IMR-90 (cell line): ENCODE measurements around the gene B3GLCT. TPM values are rescaled to one million over a fixed set of nuclear protein-coding genes. Genes with fewer than 3 reads are reported as not detected.

ENCODE experiments used
- ATAC-seq: fragments of 200-7000 bp; cut with Tn5 transposase; 2 replicates; pipeline ENCODE4 v1.9.1; 2020; ENCODE audit warnings: low read depth, mild to moderate bottlenecking, moderate library complexity
- BruUV-seq: library from RNA; stranded (reverse); fragments of 400-500 nt; replicated peaks from 2 replicates; lab custom pipeline; 2021; lab: Mats Ljungman, UMichigan
- CTCF ChIA-PET: fragments of 300-600 bp; formaldehyde crosslinking; extraction: SDS; loops from one replicate; lab custom pipeline; 2021; ENCODE audit warnings: antibody characterized with exemption; lab: Yijun Ruan, JAX
- POLR2A ChIA-PET: fragments of 300-600 bp; sonication (Branson Sonifier 250); formaldehyde crosslinking; loops from one replicate; lab custom pipeline; 2022; ENCODE audit warnings: antibody characterized with exemption; ENCODE audit not compliant: unreplicated experiment; lab: Charles Lee
- DNase-seq: peaks from one replicate; pipeline ENCODE4 v3.0.0; 2013
- H2AFZ ChIP-seq: replicated peaks from 2 replicates; pipeline ENCODE3; 2013; ENCODE audit warnings: low read length, mild to moderate bottlenecking; ENCODE audit not compliant: poor library complexity
- H2AK5ac ChIP-seq: 2 replicates; pipeline ENCODE4 v1.6.1; 2013; ENCODE audit warnings: low read depth, low read length, inconsistent platforms
- H2AK9ac ChIP-seq: replicated peaks from 2 replicates; pipeline ENCODE3; 2013; ENCODE audit warnings: mild to moderate bottlenecking, low read depth, low read length, moderate library complexity; ENCODE audit not compliant: poor library complexity
- H2BK120ac ChIP-seq: 2 replicates; pipeline ENCODE4 v1.6.1; 2013; ENCODE audit warnings: low read depth, low read length, inconsistent platforms
- H2BK15ac ChIP-seq: 3 replicates; pipeline ENCODE4 v1.6.1; 2013; ENCODE audit warnings: low read depth, low read length, inconsistent platforms
- H2BK20ac ChIP-seq: 2 replicates; pipeline ENCODE4 v1.6.1; 2013; ENCODE audit warnings: low read depth, mild to moderate bottlenecking, inconsistent platforms, low read length, moderate library complexity
- H2BK5ac ChIP-seq: 2 replicates; pipeline ENCODE4 v1.6.1; 2013; ENCODE audit warnings: mild to moderate bottlenecking, low read depth, low read length, inconsistent platforms; ENCODE audit not compliant: poor library complexity, severe bottlenecking
- H3K14ac ChIP-seq: replicated peaks from 2 replicates; pipeline ENCODE4 v1.6.1; 2013; ENCODE audit warnings: low read depth, low read length, inconsistent platforms
- H3K18ac ChIP-seq: 2 replicates; pipeline ENCODE4 v1.6.1; 2013; ENCODE audit warnings: low read depth, low read length, control low read depth
- H3K23ac ChIP-seq: 2 replicates; pipeline ENCODE4 v1.6.1; 2013; ENCODE audit warnings: low read depth, low read length, inconsistent platforms
- H3K27ac ChIP-seq: 2 replicates; pipeline ENCODE4 v1.5.1; 2013; ENCODE audit warnings: mild to moderate bottlenecking, control low read depth, low read length; ENCODE audit not compliant: insufficient read depth
- H3K27me3 ChIP-seq: 2 replicates; pipeline ENCODE4 v1.6.1; 2013; ENCODE audit warnings: low read length; ENCODE audit not compliant: control insufficient read depth, insufficient read depth
- H3K36me3 ChIP-seq: 2 replicates; pipeline ENCODE4 v1.6.1; 2013; ENCODE audit warnings: low read length, mixed read lengths; ENCODE audit not compliant: control insufficient read depth, insufficient read depth
- H3K4ac ChIP-seq: 2 replicates; pipeline ENCODE4 v1.6.1; 2013; ENCODE audit warnings: low read depth, low read length, inconsistent platforms
- H3K4me1 ChIP-seq: 2 replicates; pipeline ENCODE4 v1.6.1; 2013; ENCODE audit warnings: low read length, mixed read lengths; ENCODE audit not compliant: control insufficient read depth, insufficient read depth
- H3K4me2 ChIP-seq: 2 replicates; pipeline ENCODE4 v1.6.1; 2013; ENCODE audit warnings: low read depth, mild to moderate bottlenecking, control low read depth, low read length, moderate library complexity
- H3K4me3 ChIP-seq: 2 replicates; pipeline ENCODE4 v1.5.1; 2013; ENCODE audit warnings: low read depth, mild to moderate bottlenecking, control low read depth, low read length, moderate library complexity; ENCODE audit not compliant: insufficient read depth
- H3K56ac ChIP-seq: 2 replicates; pipeline ENCODE4 v1.6.1; 2013; ENCODE audit warnings: low read length, inconsistent platforms; ENCODE audit not compliant: insufficient read depth; ENCODE audit errors: extremely low read depth
- H3K79me1 ChIP-seq, 2 experiments: 2 replicates each; pipeline ENCODE4 v1.6.1; 2013; ENCODE audit warnings: low read length in 2 of 2, inconsistent platforms in 1 of 2, low read depth in 1 of 2
- H3K9ac ChIP-seq: 2 replicates; pipeline ENCODE4 v1.6.1; 2013; ENCODE audit warnings: low read depth, low read length, control low read depth
- H3K9me1 ChIP-seq: 2 replicates; pipeline ENCODE4 v1.6.1; 2013; ENCODE audit warnings: low read length, inconsistent platforms; ENCODE audit not compliant: insufficient read depth
- H3K9me3 ChIP-seq: 2 replicates; pipeline ENCODE4 v1.6.1; 2013; ENCODE audit warnings: low read length; ENCODE audit not compliant: control insufficient read depth, insufficient read depth
- H4K20me1 ChIP-seq: 2 replicates; pipeline ENCODE4 v1.6.1; 2013; ENCODE audit warnings: low read length, inconsistent platforms; ENCODE audit not compliant: insufficient read depth
- H4K5ac ChIP-seq: 2 replicates; pipeline ENCODE4 v1.6.1; 2013; ENCODE audit warnings: mild to moderate bottlenecking, low read depth, low read length, control low read depth
- H4K8ac ChIP-seq, 2 experiments: 2 replicates each; pipeline ENCODE4 v1.6.1; 2013; ENCODE audit warnings: low read depth in 2 of 2, low read length in 2 of 2, control low read depth in 1 of 2, inconsistent platforms in 1 of 2
- H4K91ac ChIP-seq: 2 replicates; pipeline ENCODE4 v1.6.1; 2013; ENCODE audit warnings: low read depth, low read length, inconsistent platforms; ENCODE audit not compliant: insufficient read depth
- BHLHE40 ChIP-seq: fragments of 150-350 bp; IDR thresholded peaks from 2 replicates; pipeline ENCODE4 v1.6.1; 2016; ENCODE audit warnings: mild to moderate bottlenecking, low read depth, low read length
- CEBPB ChIP-seq: IDR thresholded peaks from 2 replicates; pipeline ENCODE4 v1.6.1; 2012; ENCODE audit warnings: low read depth, low read length, improper control_type of control experiment
- CHD1 ChIP-seq: IDR thresholded peaks from 2 replicates; pipeline ENCODE4 v1.6.1; 2012; ENCODE audit warnings: low read depth, low read length, improper control_type of control experiment
- CTCF ChIP-seq: conservative IDR thresholded peaks from 2 replicates; pipeline ENCODE4 v1.5.1; 2012; ENCODE audit warnings: mild to moderate bottlenecking, low read depth, low read length, improper control_type of control experiment
- ELK1 ChIP-seq: fragments of 150-350 bp; IDR thresholded peaks from 2 replicates; pipeline ENCODE4 v1.6.1; 2016; ENCODE audit warnings: low read depth, mild to moderate bottlenecking, low read length, moderate library complexity, borderline replicate concordance
- FOS ChIP-seq: fragments of 150-350 bp; IDR thresholded peaks from 2 replicates; pipeline ENCODE4 v1.6.1; 2016; ENCODE audit warnings: low read depth, low read length
- MAFK ChIP-seq: IDR thresholded peaks from 2 replicates; pipeline ENCODE4 v1.6.1; 2012; ENCODE audit warnings: low read depth, low read length, improper control_type of control experiment
- MAZ ChIP-seq: IDR thresholded peaks from 2 replicates; pipeline ENCODE4 v1.6.1; 2012; ENCODE audit warnings: low read depth, mild to moderate bottlenecking, low read length, improper control_type of control experiment, moderate library complexity, borderline replicate concordance
- MXI1 ChIP-seq: IDR thresholded peaks from 2 replicates; pipeline ENCODE4 v1.6.1; 2012; ENCODE audit warnings: low read depth, mild to moderate bottlenecking, low read length, moderate library complexity, borderline replicate concordance
- NFE2L2 ChIP-seq: fragments of 150-350 bp; IDR thresholded peaks from 2 replicates; pipeline ENCODE4 v1.6.1; 2016; ENCODE audit warnings: low read depth, mild to moderate bottlenecking, low read length
- POLR2A ChIP-seq: IDR thresholded peaks from 2 replicates; pipeline ENCODE4 v1.6.1; 2012; ENCODE audit warnings: mild to moderate bottlenecking, low read depth, low read length
- RAD21 ChIP-seq: IDR thresholded peaks from 2 replicates; pipeline ENCODE4 v1.6.1; 2012; ENCODE audit warnings: low read length, improper control_type of control experiment
- RCOR1 ChIP-seq: IDR thresholded peaks from 2 replicates; pipeline ENCODE4 v1.6.1; 2012; ENCODE audit warnings: mild to moderate bottlenecking, low read length, improper control_type of control experiment; ENCODE audit not compliant: insufficient replicate concordance
- RFX5 ChIP-seq: IDR thresholded peaks from 2 replicates; pipeline ENCODE4 v1.8.0; 2012; ENCODE audit warnings: low read depth, mild to moderate bottlenecking, low read length, moderate library complexity
- SMC3 ChIP-seq: fragments of 150-350 bp; IDR thresholded peaks from 2 replicates; pipeline ENCODE4 v1.6.1; 2016; ENCODE audit warnings: low read depth, mild to moderate bottlenecking, antibody characterized with exemption, low read length, moderate library complexity
- USF2 ChIP-seq: fragments of 150-350 bp; IDR thresholded peaks from 2 replicates; pipeline ENCODE4 v1.6.1; 2017; ENCODE audit warnings: mild to moderate bottlenecking, antibody characterized with exemption, low read length, low read depth
- dilution Hi-C: fragments of 300-500 bp; cut with HindIII; formaldehyde crosslinking; loops from one replicate; pipeline ENCODE4 v1.14.3; 2018; ENCODE audit warnings: low sequenced_read_pairs; ENCODE audit not compliant: unreplicated experiment
- in situ Hi-C: fragments of 300-500 bp; cut with MboI; formaldehyde crosslinking; loops from 3 replicates; pipeline ENCODE4 v1.14.3; 2019; ENCODE audit warnings: low sequenced_read_pairs, inconsistent platforms, mixed read lengths
- intact Hi-C: fragments of 100-400 bp; cut with micrococcal nuclease; formaldehyde crosslinking; loops from 2 replicates; pipeline ENCODE4 v1.10.0; 2022
- polyA plus RNA-seq, 3 experiments: library from polyadenylated mRNA; depleted of rRNA; stranded (reverse); fragments of >200 nt; gene quantifications; 2 replicates each; pipeline ENCODE4 v1.2.3, GENCODE V29; 2012; ENCODE audit warnings: low replicate concordance in 1 of 3
- total RNA-seq: library from RNA; depleted of rRNA; stranded (reverse); fragments of >200 nt; gene quantifications from 2 replicates; pipeline ENCODE4 v1.2.3, GENCODE V29; 2012

B3GLCT gene
- total and polyA plus RNA-seq, 2 of the 4 experiments (the other 2 are of a cell fraction), result 2.0 to 4.5 TPM

GRCh38 chr13:31167490-31167889 is 32.3 kb upstream of the B3GLCT start:
- Histone ChIP-seq H2BK15ac (no peak overlapping the region), H4K5ac (no peak overlapping the region), H2BK120ac (no peak overlapping the region), H2AK5ac (no peak overlapping the region), H3K18ac (no peak overlapping the region), H2AK9ac (no peak overlapping the region), H3K4me1 (no peaks in the 10 kb centered on the region), H2BK20ac (no peak overlapping the region), H3K14ac (no peak overlapping the region), H2AFZ (no peak overlapping the region), H3K79me1 (peaks cover 0 to 9% of the 10 kb centered on the region in 2 experiments; a peak in 2 of 4 replicates), H4K20me1 (no peaks in the 10 kb centered on the region), H3K27me3 (no peaks in the 10 kb centered on the region), H3K4me2 (no peak overlapping the region), H3K36me3 (no peaks in the 10 kb centered on the region), H3K9ac (no peak overlapping the region), H3K56ac (no peak overlapping the region), H3K4ac (no peak overlapping the region), H3K27ac (no peak overlapping the region), H3K9me1 (no peaks in the 10 kb centered on the region), H4K8ac (no peak overlapping the region), H3K9me3 (no peaks in the 10 kb centered on the region), H3K23ac (no peak overlapping the region), H4K91ac (no peak overlapping the region), H2BK5ac (no peak overlapping the region), H3K4me3 (no peak overlapping the region)
- intact Hi-C loops (no loop called here), in situ Hi-C loops (no loop called here), dilution Hi-C loops (no loop called here)
- DNase-seq, result peak; percentile 16
- no peak for ATAC-seq
- BruUV-seq, result no TSS peak
- CTCF ChIA-PET, result no interaction called here
- TF ChIP-seq ELK1, result no peak
- TF ChIP-seq MAFK, result no peak
- TF ChIP-seq CHD1, result no peak
- no peak for TF ChIP-seq RFX5
- TF ChIP-seq MXI1, result no peak
- TF ChIP-seq RCOR1, result no peak
- TF ChIP-seq MAZ, result no peak
- TF ChIP-seq BHLHE40, result no peak
- no peak for TF ChIP-seq CTCF
- TF ChIP-seq POLR2A, result no peak
- no peak for TF ChIP-seq USF2
- no peak for TF ChIP-seq FOS
- no peak for TF ChIP-seq RAD21
- TF ChIP-seq SMC3, result no peak
- TF ChIP-seq NFE2L2, result no peak
- TF ChIP-seq CEBPB, result no peak
- POLR2A ChIA-PET, result no interaction called here
